Duodenal mucosa (tissue), 2 donors: Measurements from ENCODE around the gene RHBDL2.

ENCODE experiments used
- H3K27ac ChIP-seq: one replicate; pipeline ENCODE4 v1.7.0; 2013; ENCODE audit warnings: low read depth, low read length
- H3K27me3 ChIP-seq, 2 donors: one replicate each; pipeline ENCODE4 v1.7.0; 2013; ENCODE audit warnings: low read length in 2 of 2, control low read depth in 1 of 2; ENCODE audit not compliant: insufficient read depth in 2 of 2, control insufficient read depth in 1 of 2
- H3K36me3 ChIP-seq, 2 donors: one replicate each; pipeline ENCODE4 v1.7.0; 2013; ENCODE audit warnings: low read length in 2 of 2, control low read depth in 1 of 2; ENCODE audit not compliant: insufficient read depth in 2 of 2, control insufficient read depth in 1 of 2
- H3K4me1 ChIP-seq, 2 donors: one replicate each; pipeline ENCODE4 v1.7.0; 2013; ENCODE audit warnings: low read length in 2 of 2, control low read depth in 1 of 2; ENCODE audit not compliant: insufficient read depth in 2 of 2, control insufficient read depth in 1 of 2
- H3K4me3 ChIP-seq, 2 donors: one replicate each; pipeline ENCODE4 v1.7.0; 2013; ENCODE audit warnings: low read length in 2 of 2, low read depth in 1 of 2
- H3K9ac ChIP-seq, 2 donors: one replicate each; pipeline ENCODE4 v1.7.0; 2013; ENCODE audit warnings: low read length in 2 of 2, low read depth in 1 of 2
- H3K9me3 ChIP-seq, 2 donors: one replicate each; pipeline ENCODE4 v1.7.0; 2013; ENCODE audit warnings: low read length in 2 of 2, control low read depth in 1 of 2; ENCODE audit not compliant: control insufficient read depth in 1 of 2

The RHBDL2 gene

DNA sequence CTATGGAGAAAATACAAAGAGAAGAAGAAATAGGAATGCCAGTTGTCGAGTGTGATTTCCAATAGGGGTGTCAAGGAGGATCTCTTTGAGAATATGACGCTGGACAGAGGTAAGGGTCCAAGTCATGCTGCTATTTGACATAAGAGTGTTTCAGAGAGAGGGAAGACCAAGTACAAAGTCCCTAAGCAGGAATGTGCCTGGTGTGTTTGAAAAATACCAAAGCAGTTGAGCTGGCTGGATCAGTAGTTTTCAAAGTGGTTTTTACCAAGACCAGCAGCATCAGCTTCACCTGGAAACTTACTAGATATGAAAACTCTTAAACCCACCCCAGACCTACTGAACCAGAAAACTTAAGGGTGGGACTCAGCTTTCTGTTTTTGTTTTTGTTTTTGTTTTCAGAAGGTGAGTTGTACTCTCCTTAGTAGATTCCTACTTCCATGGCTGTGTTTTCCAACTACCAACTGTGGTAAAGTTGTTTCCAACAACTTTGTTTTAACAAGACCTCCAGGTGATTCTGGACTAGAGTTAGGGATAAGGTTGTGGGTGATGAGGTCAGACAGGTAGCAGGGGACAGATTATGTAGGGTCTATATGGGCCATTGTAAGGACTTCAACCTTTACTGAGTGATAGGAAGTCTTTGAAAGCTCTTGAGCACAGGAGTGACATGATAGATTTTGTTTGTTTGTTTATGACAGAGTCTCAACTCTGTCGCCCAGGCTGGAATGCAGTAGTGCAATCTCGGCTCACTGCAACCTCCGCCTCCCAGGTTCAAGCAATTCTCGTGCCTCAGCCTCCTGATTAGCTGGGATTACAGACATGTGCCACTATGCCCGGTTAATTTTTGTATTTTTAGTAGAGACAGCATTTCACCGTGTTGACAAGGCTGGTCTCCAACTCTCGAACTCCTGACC is 53.0 kb downstream of the RHBDL2 start:
- Histone ChIP-seq H3K27me3 (no peaks in the 10 kb centered on the region), H3K27ac (no peak overlapping the region), H3K36me3 (no peaks in the 10 kb centered on the region), H3K9ac (no peak overlapping the region), H3K4me3 (no peak overlapping the region), H3K9me3 (no peaks in the 10 kb centered on the region), H3K4me1 (no peaks in the 10 kb centered on the region)

DNA sequence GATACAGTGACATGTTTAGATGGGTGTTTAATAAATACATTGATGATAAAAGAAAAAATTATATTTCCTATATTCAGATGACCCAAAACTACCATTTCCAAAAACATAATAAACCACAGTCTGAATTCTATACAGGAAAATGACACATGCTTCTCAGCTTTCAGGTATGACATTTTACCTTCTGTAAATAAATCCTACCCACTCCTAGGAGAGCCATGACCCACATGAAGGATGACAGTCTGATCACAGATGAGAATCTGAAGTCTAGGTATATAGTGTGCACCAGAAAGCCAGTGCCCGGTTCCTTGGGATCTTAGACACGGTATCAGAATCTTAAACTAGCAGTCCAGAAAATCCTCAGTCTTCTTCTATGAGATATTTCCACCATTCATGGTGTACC is 56.5 kb downstream of the RHBDL2 start:
- Histone ChIP-seq H3K9ac (no peak overlapping the region), H3K27ac (no peak overlapping the region), H3K4me3 (no peak overlapping the region), H3K36me3 (no peaks in the 10 kb centered on the region), H3K9me3 (no peaks in the 10 kb centered on the region), H3K4me1 (no peaks in the 10 kb centered on the region), H3K27me3 (no peaks in the 10 kb centered on the region)

DNA sequence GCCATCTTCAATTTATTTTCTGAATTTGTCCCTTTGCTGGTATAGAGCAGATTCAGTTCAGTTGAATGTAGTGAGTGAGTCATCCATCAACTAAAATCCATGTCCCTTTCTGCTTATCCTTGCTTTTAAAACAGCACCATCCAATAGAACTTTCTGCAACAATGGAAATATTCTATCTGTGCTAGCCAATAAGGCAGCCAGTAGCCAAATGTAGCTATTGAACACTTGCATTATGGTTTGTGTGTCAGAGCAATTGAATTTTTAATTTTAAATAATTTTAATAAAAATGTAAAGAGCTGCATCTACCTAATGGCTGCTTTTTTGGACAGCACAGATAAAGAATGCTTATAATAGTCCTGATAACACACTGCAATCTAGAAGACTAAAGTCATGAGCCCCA is 60.1 kb downstream of the RHBDL2 start, which contains the start of gene GJA9:
GJA9 (minus strand) TSS at position 101 of the 400 bp plus-strand sequence. CDS start 5,489 bp downstream, outside the sequence.
- H3K9ac ChIP-seq, result no peak within 1 kb of the TSS
- no peaks in the 10 kb centered on the region for H3K4me1 ChIP-seq
- H3K27ac ChIP-seq, result no peak within 1 kb of the TSS
- no peaks in the 10 kb centered on the region for H3K27me3 ChIP-seq
- no peaks in the 10 kb centered on the region for H3K9me3 ChIP-seq
- no peak within 1 kb of the TSS for H3K4me3 ChIP-seq
- no peaks in the 10 kb centered on the region for H3K36me3 ChIP-seq

DNA sequence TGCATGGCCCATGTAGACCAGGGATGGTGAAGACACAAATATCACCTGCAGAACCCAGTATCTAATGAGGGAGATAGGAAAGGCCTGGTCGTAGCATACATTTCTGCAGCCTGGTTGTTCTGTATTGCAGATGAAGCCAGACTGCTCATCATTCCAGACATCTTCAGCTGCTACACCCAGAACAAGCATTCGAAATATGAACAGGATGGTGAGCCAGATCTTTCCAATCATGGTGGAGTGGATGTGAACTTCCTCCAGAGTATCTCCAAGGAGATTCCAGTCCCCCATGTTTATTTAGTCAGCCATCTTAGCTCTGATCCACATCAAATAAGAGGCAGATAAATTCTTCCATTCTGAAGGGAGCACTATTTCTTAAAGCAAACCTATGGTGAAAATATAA is 65.8 kb downstream of the RHBDL2 start:
- H3K9ac ChIP-seq, result no peak overlapping the region
- H3K4me1 ChIP-seq, result peaks cover 11 to 18% of the 10 kb centered on the region in 2 donors
- H3K36me3 ChIP-seq, result no peaks in the 10 kb centered on the region
- no peaks in the 10 kb centered on the region for H3K27me3 ChIP-seq
- H3K9me3 ChIP-seq, result no peaks in the 10 kb centered on the region
- no peak overlapping the region for H3K4me3 ChIP-seq
- H3K27ac ChIP-seq, result no peak overlapping the region

DNA sequence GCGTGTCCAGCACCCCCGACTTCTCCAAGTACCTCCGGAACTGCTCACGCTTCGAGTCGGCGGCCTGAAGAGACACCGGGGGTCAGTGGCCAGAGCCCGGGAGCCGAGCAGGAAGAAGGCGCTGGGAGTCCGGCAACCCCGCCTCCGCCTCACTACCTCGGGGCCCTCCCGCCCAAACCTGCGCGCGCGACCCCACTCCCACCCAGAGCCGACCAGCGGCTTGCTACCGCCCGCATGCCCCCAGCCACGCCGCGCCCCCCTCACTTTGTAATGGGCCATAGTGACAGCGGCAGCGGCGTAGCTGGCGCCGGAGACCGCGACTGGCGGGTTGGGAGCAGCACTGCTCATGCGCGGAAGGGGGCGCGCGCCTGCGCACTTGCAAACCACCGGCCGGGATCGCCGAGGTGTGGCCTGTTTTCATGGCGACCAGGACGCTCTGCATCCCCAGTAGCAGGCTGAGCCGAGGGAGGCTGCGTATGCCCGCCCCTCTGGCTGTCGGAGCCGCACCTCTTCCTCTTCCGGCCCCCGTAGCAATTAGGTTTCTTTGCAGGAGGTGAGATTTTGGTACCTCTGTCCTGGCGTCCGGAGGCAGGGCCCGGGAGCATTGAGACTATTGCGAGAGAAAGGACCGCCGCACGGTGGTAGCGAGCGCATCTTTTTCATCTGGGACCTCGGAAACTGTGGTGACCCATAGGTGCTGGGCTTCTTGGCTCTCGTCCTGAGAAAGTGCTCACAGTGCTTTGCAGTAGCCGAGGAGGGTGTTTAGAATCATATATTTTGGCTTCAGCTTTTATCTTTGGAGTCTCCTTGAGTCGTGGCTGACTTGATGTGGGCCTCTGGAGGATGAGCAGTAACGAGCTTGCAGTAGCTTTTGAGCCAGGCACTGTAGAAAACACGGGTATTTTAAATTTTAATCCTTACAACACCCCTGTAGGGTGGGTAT is 68.3 kb downstream of the RHBDL2 start, which contains the start of gene MYCBP:
MYCBP (minus strand) TSS at position 322 of the 943 bp plus-strand sequence; CDS start at position 279, 43 bp downstream.
- Histone ChIP-seq H3K9me3 (no peaks in the 10 kb centered on the region), H3K4me1 (peaks cover 11 to 18% of the 10 kb centered on the region in 2 donors), H3K27ac (peak within 1 kb of the TSS; percentile 27), H3K9ac (peak within 1 kb of the TSS; percentile 70 to 83), H3K36me3 (no peaks in the 10 kb centered on the region), H3K4me3 (peak within 1 kb of the TSS; percentile 85 to 95), H3K27me3 (no peaks in the 10 kb centered on the region)

DNA sequence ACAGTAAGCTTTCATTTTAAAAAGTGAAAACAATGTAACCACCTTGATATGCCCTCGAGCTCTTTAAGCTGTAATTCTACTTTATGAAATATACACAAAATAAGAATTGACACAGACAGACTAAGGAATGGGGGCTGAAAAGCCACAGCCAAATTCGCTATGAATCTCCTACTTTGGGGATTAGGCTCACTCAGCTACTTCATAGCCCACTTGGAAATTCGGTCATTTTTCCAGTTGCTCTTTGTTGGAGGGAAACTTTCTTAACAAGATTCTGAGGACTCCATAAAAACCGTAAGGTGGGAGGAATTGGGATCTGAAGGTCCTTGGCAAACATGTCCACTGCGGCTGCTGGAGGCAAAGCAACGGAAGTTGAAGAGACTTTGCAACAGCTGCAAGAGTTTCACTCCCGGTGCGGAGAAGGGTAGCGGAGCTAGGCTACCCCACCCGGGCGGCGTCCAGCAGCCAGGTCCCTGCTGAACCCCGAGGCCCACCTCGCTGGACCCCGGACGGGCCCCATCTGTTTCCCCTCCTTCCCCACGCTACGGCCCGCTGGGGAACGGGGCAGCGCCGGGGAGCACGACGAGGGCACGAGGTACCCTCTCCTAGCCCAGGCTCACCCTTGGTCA is 69.1 kb downstream of the RHBDL2 start:
- Histone ChIP-seq H3K9me3 (no peaks in the 10 kb centered on the region), H3K27me3 (no peaks in the 10 kb centered on the region), H3K27ac (peak overlapping the region; percentile 27), H3K36me3 (no peaks in the 10 kb centered on the region), H3K4me1 (peaks cover 11 to 18% of the 10 kb centered on the region in 2 donors), H3K4me3 (peak overlapping the region; percentile 85 to 95), H3K9ac (peak overlapping the region; percentile 70 to 73)

DNA sequence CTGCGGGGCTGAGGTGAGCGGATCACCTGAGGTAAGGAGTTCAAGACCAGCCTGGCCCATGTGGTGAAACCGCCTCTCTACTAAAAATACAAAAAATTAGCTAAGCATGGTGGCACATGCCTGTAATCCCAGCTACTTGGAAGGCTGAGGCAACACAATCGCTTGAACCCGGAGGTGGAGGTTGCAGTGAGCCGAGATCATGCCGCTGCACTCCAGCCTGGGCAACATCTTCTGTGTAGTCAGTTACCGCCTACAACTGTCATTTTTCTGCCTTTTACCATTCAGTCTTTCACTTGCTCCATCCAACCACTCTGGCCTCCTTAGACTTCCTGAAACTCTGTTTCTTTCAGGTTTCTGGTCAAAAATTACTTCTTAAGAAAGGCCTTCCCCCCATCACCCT is 70.6 kb downstream of the RHBDL2 start:
- no peak overlapping the region for H3K27ac ChIP-seq
- H3K9me3 ChIP-seq, result no peaks in the 10 kb centered on the region

DNA sequence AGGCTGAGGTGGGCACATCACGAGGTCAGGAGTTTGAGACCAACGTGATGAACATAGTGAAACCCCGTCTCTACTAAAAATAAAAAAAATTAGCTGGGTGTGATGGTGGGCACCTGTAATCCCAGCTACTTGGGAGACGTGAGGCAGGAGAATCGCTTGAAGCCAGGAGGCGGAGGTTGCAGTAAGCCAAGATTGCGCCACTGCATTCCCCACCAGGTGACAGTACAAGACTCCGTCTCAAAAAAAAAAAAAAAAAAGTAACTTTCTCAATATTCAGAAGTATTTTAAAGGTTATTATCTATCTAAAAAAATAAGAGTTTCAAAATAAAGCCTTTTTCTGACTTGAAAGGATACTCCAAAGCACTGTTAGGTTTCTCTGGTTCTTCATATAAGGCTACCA is 74.4 kb downstream of the RHBDL2 start:
- H3K27me3 ChIP-seq, result no peaks in the 10 kb centered on the region
- peaks cover 7 to 9% of the 10 kb centered on the region in 2 donors for H3K4me1 ChIP-seq
- H3K36me3 ChIP-seq, result peaks cover 3 to 13% of the 10 kb centered on the region in 2 donors
- H3K9me3 ChIP-seq, result no peaks in the 10 kb centered on the region
- no peak overlapping the region for H3K4me3 ChIP-seq
- no peak overlapping the region for H3K9ac ChIP-seq
- H3K27ac ChIP-seq, result no peak overlapping the region

More for the DNA sequence above, 70.6 kb downstream of the RHBDL2 start:
- H3K4me3 ChIP-seq, result no peak overlapping the region
- no peak overlapping the region for H3K9ac ChIP-seq
- H3K36me3 ChIP-seq, result no peaks in the 10 kb centered on the region
- no peaks in the 10 kb centered on the region for H3K27me3 ChIP-seq
- peaks cover 11 to 18% of the 10 kb centered on the region in 2 donors for H3K4me1 ChIP-seq

DNA sequence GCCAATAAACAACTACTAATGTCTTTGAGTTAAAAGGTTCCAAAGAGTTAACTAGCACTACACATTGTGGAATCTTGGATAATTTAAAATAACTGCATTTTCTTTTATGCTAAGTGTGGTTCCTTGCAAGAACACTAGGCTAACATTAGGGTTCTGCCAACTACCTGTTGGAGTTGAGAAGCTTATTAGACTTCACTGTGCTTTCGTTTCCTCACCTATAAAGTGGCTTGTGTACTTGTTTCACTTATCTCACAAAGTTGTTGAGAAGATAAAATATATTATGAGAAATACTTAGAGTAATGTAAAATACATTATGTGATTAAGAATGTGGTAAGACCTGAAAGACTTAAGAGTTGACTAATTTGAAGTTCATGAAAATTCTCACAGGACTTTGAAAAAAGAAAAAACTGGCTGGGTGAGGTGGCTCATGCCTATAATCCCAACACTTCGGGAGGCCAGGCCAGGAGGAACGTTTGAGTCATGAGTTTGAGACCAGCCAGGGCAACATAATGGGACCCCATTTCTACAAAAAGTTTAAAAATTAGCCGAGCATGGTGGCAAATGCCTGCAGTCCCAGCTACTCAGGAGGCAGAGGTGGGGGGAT is 76.4 kb downstream of the RHBDL2 start:
- Histone ChIP-seq H3K36me3 (peaks cover 3 to 13% of the 10 kb centered on the region in 2 donors), H3K27me3 (no peaks in the 10 kb centered on the region), H3K9ac (no peak overlapping the region), H3K4me1 (peaks cover 6 to 8% of the 10 kb centered on the region in 2 donors), H3K9me3 (no peaks in the 10 kb centered on the region), H3K4me3 (no peak overlapping the region), H3K27ac (no peak overlapping the region)
